IPS DF 6.9 (cell line): ENCODE data around the gene GBP2.

Source experiments
- DNase-seq: peaks from one replicate; pipeline ENCODE4 v3.0.0-alpha.2; 2013; ENCODE audit warnings: low read depth, low spot score
- H3K27ac ChIP-seq: one replicate; pipeline ENCODE4 v1.5.1; 2013; ENCODE audit warnings: low read length, control low read depth
- H3K27me3 ChIP-seq: 2 replicates; pipeline ENCODE4 v1.6.1; 2013; ENCODE audit warnings: mild to moderate bottlenecking, low read length; ENCODE audit not compliant: control insufficient read depth, insufficient read depth
- H3K36me3 ChIP-seq: 2 replicates; pipeline ENCODE4 v1.6.1; 2013; ENCODE audit warnings: low read length; ENCODE audit not compliant: control insufficient read depth, insufficient read depth
- H3K4me1 ChIP-seq: 2 replicates; pipeline ENCODE4 v1.6.1; 2013; ENCODE audit warnings: low read length; ENCODE audit not compliant: control insufficient read depth, insufficient read depth
- H3K4me3 ChIP-seq: 2 replicates; pipeline ENCODE4 v1.5.1; 2013; ENCODE audit warnings: mild to moderate bottlenecking, low read length
- H3K9me3 ChIP-seq: 2 replicates; pipeline ENCODE4 v1.6.1; 2013; ENCODE audit warnings: low read length, inconsistent platforms; ENCODE audit not compliant: control insufficient read depth, insufficient read depth
- WGBS: extraction: QIAGEN DNeasy Blood & Tissue Kit; methylation state at CpG from one replicate; pipeline ENCODE4 v1.1.7; 2013; ENCODE audit warnings: mixed read lengths, missing lambda C conversion rate; ENCODE audit not compliant: insufficient read length, insufficient coverage; 5-methylcytosine and 5-hydroxymethylcytosine counted together

The GBP2 gene

GRCh38 chr1:89065079-89065868 is 60.6 kb downstream of the GBP2 start, which contains the start of gene GBP1:
TSS of gene GBP1 (minus strand) at chr1:89065208. CDS start at chr1:89063234, 1,974 bp downstream.
- no CpG with 5 or more reads among the region's 4 CpGs for WGBS
- H3K4me1 ChIP-seq = no peaks in the 10 kb centered on the region
- no peaks in the 10 kb centered on the region for H3K27me3 ChIP-seq
- H3K36me3 ChIP-seq = no peaks in the 10 kb centered on the region
- H3K9me3 ChIP-seq = no peaks in the 10 kb centered on the region
- H3K4me3 ChIP-seq = no peak within 1 kb of the TSS
- no peak within 1 kb of the TSS for H3K27ac ChIP-seq
- no peak for DNase-seq

- Histone ChIP-seq H3K4me3 (no peak overlapping the region), H3K27me3 (no peaks in the 10 kb centered on the region), H3K9me3 (no peaks in the 10 kb centered on the region), H3K4me1 (no peaks in the 10 kb centered on the region), H3K36me3 (no peaks in the 10 kb centered on the region), H3K27ac (no peak overlapping the region)
- no CpG with 5 or more reads among the region's 4 CpGs for WGBS
- no peak for DNase-seq
Measured at GRCh38 chr1:89064632-89065031, 61.3 kb downstream of the GBP2 start.

DNA sequence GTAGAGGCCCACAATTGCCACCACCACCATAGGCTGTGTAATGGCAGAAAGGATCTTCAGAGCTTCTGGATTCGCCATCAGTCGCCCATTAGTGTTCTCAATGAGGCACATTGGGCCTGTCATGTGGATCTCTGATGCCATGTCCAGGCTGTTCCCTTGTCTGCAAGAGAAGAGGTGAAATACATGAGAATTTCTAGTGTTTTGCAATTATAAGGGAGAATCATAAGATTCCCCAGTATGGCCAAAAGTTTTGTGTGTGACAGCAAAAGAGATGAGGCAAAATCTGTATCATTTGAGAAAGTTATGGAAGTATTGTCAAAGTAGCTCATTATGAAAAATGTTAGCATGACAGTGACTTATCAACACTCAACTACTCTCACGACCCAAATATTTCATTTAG is 62.8 kb downstream of the GBP2 start:
- Histone ChIP-seq H3K27me3 (no peaks in the 10 kb centered on the region), H3K4me3 (no peak overlapping the region), H3K4me1 (no peaks in the 10 kb centered on the region), H3K9me3 (no peaks in the 10 kb centered on the region), H3K36me3 (no peaks in the 10 kb centered on the region), H3K27ac (no peak overlapping the region)
- WGBS = no CpG with 5 or more reads among the region's 3 CpGs
- no peak for DNase-seq

- Histone ChIP-seq H3K9me3 (no peaks in the 10 kb centered on the region), H3K27me3 (no peaks in the 10 kb centered on the region), H3K4me3 (no peak overlapping the region), H3K36me3 (no peaks in the 10 kb centered on the region), H3K4me1 (no peaks in the 10 kb centered on the region), H3K27ac (no peak overlapping the region)
- no peak for DNase-seq
- WGBS = no CpG with 5 or more reads among the region's 5 CpGs
Measured at GRCh38 chr1:89060091-89060490, 65.8 kb downstream of the GBP2 start.
